ENCODE measurements around the gene PTGER4.
"Not testable (repeated sequence)": the region's sequence is repeated elsewhere in the genome, so short reads cannot be mapped to it uniquely, and the experiment has no call there.

Gene PTGER4

GRCh38 chr5:40700116-40700782 lies 20.5 kb downstream of the PTGER4 start:
- TF ChIP-seq POLR2A (IDR thresholded peaks at IDR 0.05; ENCODE audit: low read depth, low read length) (no peak), POLR2AphosphoS5 (IDR thresholded peaks at IDR 0.05; ENCODE audit: low read depth, low read length) (no peak), TAF1 (IDR thresholded peaks at IDR 0.05; ENCODE audit: borderline replicate concordance, low read depth, low read length) (no peak)
- DNase-seq (ENCODE audit: insufficient read length) (no peak), FAIRE-seq (no peak)

DNA sequence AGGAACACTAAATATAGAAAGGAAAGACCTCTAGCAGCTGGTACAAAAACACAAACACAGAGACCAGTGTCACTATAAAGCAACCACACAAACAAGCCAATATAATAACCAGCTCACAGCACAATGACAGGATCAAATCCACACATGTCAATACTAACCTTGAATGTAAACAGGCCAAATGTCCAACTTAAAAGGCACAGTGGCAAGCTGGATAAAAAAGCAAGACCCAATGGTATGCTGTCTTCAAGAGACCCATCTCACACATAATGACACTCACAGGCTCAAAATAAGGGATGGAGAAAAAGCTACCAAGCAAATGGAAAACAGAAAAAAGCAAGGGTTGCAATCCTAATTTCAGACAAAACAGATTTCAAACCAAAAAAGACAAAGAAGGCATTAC lies 22.3 kb downstream of the PTGER4 start:
- DNase-seq (ENCODE audit: insufficient read length); FAIRE-seq: not testable (repeated sequence)

GRCh38 chr5:40705484-40705883 lies 25.8 kb downstream of the PTGER4 start:
- DNase-seq (ENCODE audit: insufficient read length); FAIRE-seq: not testable (repeated sequence)

GRCh38 chr5:40710575-40710974 lies 30.9 kb downstream of the PTGER4 start:
- FAIRE-seq = not testable (repeated sequence)

GRCh38 chr5:40714001-40714400 lies 34.3 kb downstream of the PTGER4 start:
- FAIRE-seq (no peak), DNase-seq (ENCODE audit: insufficient read length) (no peak)
- TF ChIP-seq POLR2AphosphoS5 (IDR thresholded peaks at IDR 0.05; ENCODE audit: low read depth, low read length) = no peak
- TF ChIP-seq POLR2A (IDR thresholded peaks at IDR 0.05; ENCODE audit: low read depth, low read length) = no peak
- no peak for TF ChIP-seq TAF1 (IDR thresholded peaks at IDR 0.05; ENCODE audit: borderline replicate concordance, low read depth, low read length)

More at GRCh38 chr5:40710575-40710974, 30.9 kb downstream of the PTGER4 start:
- not testable (repeated sequence) for DNase-seq (ENCODE audit: insufficient read length)

- DNase-seq (ENCODE audit: insufficient read length) = no peak
- TF ChIP-seq TAF1 (IDR thresholded peaks at IDR 0.05; ENCODE audit: borderline replicate concordance, low read depth, low read length) = no peak
- no peak for TF ChIP-seq POLR2A (IDR thresholded peaks at IDR 0.05; ENCODE audit: low read depth, low read length)
- no peak for TF ChIP-seq POLR2AphosphoS5 (IDR thresholded peaks at IDR 0.05; ENCODE audit: low read depth, low read length)
- peak; percentile 63 for FAIRE-seq
Observed at GRCh38 chr5:40716000-40716399, 36.3 kb downstream of the PTGER4 start.

DNA sequence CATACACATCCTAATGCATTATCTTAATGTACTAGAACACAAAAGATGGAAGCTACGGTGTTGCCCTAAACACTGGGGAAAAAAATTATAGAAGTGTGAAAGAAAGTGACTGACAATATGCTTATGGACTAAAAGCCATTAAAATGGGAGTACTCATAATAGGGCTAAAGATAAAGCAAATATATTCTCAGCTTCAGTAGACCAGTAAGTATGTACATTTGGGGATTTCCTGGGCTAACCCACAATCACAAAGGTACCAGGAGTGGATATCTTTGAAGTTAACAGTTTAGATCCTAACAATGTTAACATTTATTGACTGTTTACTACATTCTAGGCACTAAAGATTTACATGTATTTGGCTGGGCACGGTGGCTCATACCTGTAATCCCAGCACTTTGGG lies 36.9 kb downstream of the PTGER4 start:
- no peak for TF ChIP-seq POLR2AphosphoS5 (IDR thresholded peaks at IDR 0.05; ENCODE audit: low read depth, low read length)
- TF ChIP-seq TAF1 (IDR thresholded peaks at IDR 0.05; ENCODE audit: borderline replicate concordance, low read depth, low read length) = no peak
- no peak for TF ChIP-seq POLR2A (IDR thresholded peaks at IDR 0.05; ENCODE audit: low read depth, low read length)
- DNase-seq (ENCODE audit: insufficient read length) = no peak
- no peak for FAIRE-seq

GRCh38 chr5:40717281-40717680 lies 37.6 kb downstream of the PTGER4 start:
- FAIRE-seq = no peak
- TF ChIP-seq TAF1 (IDR thresholded peaks at IDR 0.05; ENCODE audit: borderline replicate concordance, low read depth, low read length) (no peak), POLR2A (IDR thresholded peaks at IDR 0.05; ENCODE audit: low read depth, low read length) (no peak), POLR2AphosphoS5 (IDR thresholded peaks at IDR 0.05; ENCODE audit: low read depth, low read length) (no peak)
- DNase-seq (ENCODE audit: insufficient read length) = no peak

DNA sequence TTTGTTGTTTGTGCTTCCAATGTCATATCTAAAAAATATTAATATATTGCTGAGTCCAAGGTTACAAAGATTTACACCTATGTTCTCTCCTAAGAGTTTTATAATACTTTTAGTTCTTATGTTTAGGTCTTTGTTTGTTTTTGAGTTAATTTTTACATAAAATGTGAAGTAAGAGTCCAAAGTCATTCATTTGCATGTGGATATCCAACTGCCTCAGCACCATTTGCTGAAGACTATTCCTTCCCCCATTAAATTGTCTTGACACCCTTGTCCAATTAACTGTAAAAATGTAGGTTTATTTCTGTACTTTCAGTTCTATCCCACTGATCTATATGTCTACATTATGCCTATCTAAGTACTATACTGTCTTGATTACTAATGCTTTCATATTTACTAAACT lies 40.4 kb downstream of the PTGER4 start:
- FAIRE-seq (no peak), DNase-seq (ENCODE audit: insufficient read length) (no peak)
- TF ChIP-seq TAF1 (IDR thresholded peaks at IDR 0.05; ENCODE audit: borderline replicate concordance, low read depth, low read length) (no peak), POLR2A (IDR thresholded peaks at IDR 0.05; ENCODE audit: low read depth, low read length) (no peak), POLR2AphosphoS5 (IDR thresholded peaks at IDR 0.05; ENCODE audit: low read depth, low read length) (no peak)

DNA sequence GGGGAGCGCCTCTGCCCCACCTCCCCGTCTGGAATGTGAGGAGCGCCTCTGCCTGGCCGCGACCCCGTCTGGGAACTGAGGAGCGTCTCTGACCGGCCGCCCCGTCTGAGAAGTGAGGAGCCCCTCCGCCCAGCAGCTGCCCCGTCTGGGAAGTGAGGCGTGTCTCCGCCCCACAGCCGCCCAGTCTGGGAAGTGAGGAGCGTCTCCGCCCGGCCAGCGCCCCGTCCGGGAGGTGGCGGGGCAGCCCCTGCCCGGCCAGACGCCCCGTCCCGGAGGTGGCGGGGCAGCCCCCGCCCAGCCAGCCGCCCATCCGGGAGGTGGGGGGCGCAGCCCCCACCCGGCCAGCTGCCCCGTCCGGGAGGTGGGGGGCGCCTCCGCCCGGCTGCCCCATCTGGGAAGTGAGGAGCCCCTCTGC lies 42.8 kb downstream of the PTGER4 start:
- FAIRE-seq = not testable (repeated sequence)

DNA sequence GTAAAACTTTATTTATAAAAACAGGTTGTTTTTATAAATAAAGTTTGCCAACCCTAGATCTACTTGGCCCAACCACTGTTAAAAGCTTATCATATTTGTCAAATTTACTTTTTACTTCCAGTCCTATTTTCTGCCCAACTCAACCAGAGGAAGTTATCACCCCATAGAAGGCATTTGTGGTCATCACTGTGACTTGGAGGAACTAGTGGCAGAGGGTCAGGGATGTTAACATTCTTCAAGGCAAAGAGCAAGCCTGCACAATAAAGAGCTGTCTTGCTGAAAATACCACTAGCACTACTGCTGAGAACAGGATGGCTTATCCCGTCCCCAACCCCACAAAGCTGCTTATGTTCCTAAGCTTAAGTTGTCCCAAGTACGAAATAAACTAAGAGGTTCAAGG lies 53.7 kb downstream of the PTGER4 start:
- DNase-seq (ENCODE audit: insufficient read length) (no peak), FAIRE-seq (no peak)

More for the DNA sequence above, 42.8 kb downstream of the PTGER4 start:
- DNase-seq (ENCODE audit: insufficient read length) = not testable (repeated sequence)

GRCh38 chr5:40733879-40734563 lies 54.3 kb downstream of the PTGER4 start:
- TF ChIP-seq POLR2A (IDR thresholded peaks at IDR 0.05; ENCODE audit: low read depth, low read length) (no peak), TAF1 (IDR thresholded peaks at IDR 0.05; ENCODE audit: borderline replicate concordance, low read depth, low read length) (no peak), POLR2AphosphoS5 (IDR thresholded peaks at IDR 0.05; ENCODE audit: low read depth, low read length) (no peak)
- FAIRE-seq = no peak
- DNase-seq (ENCODE audit: insufficient read length) = no peak

More for the DNA sequence above, 53.7 kb downstream of the PTGER4 start:
- TF ChIP-seq POLR2AphosphoS5 (IDR thresholded peaks at IDR 0.05; ENCODE audit: low read depth, low read length) (no peak), POLR2A (IDR thresholded peaks at IDR 0.05; ENCODE audit: low read depth, low read length) (no peak), TAF1 (IDR thresholded peaks at IDR 0.05; ENCODE audit: borderline replicate concordance, low read depth, low read length) (no peak)

DNA sequence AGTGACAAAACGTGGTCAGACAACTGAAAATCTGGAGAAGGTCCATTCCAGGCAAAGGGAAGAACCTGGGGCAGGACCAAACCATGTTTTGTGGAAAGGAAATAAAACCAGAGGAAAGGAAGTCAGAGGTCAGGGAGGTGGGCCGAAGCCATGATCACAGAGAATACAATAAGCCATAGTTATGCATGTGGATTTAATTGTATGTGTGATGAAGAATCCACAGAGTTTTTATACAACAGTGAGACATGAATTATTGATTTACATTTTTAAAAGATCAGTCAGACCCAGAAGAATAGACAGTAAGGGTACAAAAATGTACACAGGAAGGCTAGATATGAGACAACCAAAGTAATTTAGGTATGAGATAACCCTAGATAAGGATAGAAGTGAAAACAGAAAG lies 55.3 kb downstream of the PTGER4 start:
- FAIRE-seq (no peak), DNase-seq (ENCODE audit: insufficient read length) (no peak)

More for the DNA sequence above, 55.3 kb downstream of the PTGER4 start:
- TF ChIP-seq TAF1 (IDR thresholded peaks at IDR 0.05; ENCODE audit: borderline replicate concordance, low read depth, low read length) (no peak), POLR2AphosphoS5 (IDR thresholded peaks at IDR 0.05; ENCODE audit: low read depth, low read length) (no peak), POLR2A (IDR thresholded peaks at IDR 0.05; ENCODE audit: low read depth, low read length) (no peak)

All from GM12892 (cell line).